B cell (primary cell): ENCODE measurements around the gene ADK. TPM values are rescaled to one million over a fixed set of nuclear protein-coding genes. Genes with fewer than 3 reads are reported as not detected.

ENCODE experiments used
- ATAC-seq: fragments of 200-7000 bp; cut with Tn5 transposase; one replicate; pipeline ENCODE4 v1.10.0; 2021; ENCODE audit warnings: low read depth, mild to moderate bottlenecking, moderate number of reproducible peaks, moderate library complexity
- CTCF ChIA-PET: fragments of 350-600 bp; sonication (Branson Sonifier 250); formaldehyde crosslinking; loops from one replicate; lab custom pipeline; 2021; ENCODE audit warnings: antibody characterized with exemption, inconsistent platforms; lab: Charles Lee
- POLR2A ChIA-PET: fragments of 350-600 bp; sonication (Branson Sonifier 250); formaldehyde crosslinking; loops from one replicate; lab custom pipeline; 2021; ENCODE audit warnings: antibody characterized with exemption; lab: Charles Lee
- DNase-seq: peaks from one replicate; pipeline ENCODE4 v3.0.0; 2013
- H2AFZ ChIP-seq: 2 replicates; pipeline ENCODE4 v1.6.1; 2012; ENCODE audit warnings: mild to moderate bottlenecking, low read depth, low read length; ENCODE audit not compliant: insufficient read depth, poor library complexity, severe bottlenecking
- H3K27ac ChIP-seq, 2 donors: 1 replicate in 1 of 2; 2 replicates in 1 of 2; pipeline ENCODE4 v1.5.1; 2012 to 2013; ENCODE audit warnings: low read length in 2 of 2, mild to moderate bottlenecking in 2 of 2, moderate library complexity in 1 of 2
- H3K27me3 ChIP-seq, 4 experiments: fragments of 200-600 bp in 1 of 4; sonication (generic) in 1 of 4; replicated peaks in 1 of 4; 1 replicate in 2 of 4; 2 replicates in 2 of 4; pipeline versions ENCODE4 v1.6.1 to v1.7.0; 2013 to 2016; ENCODE audit warnings: low read length in 3 of 4, mild to moderate bottlenecking in 2 of 4, mixed read lengths in 1 of 4, moderate library complexity in 1 of 4; ENCODE audit not compliant: insufficient read depth in 4 of 4, control insufficient read depth in 3 of 4; ENCODE audit errors: control extremely low read depth in 1 of 4
- H3K36me3 ChIP-seq, 2 experiments: replicated peaks in 1 of 2; 1 replicate in 1 of 2; 2 replicates in 1 of 2; pipeline versions ENCODE4 v1.6.1 to v1.7.1; 2013; ENCODE audit warnings: low read length in 1 of 2; ENCODE audit not compliant: insufficient read depth in 2 of 2, control insufficient read depth in 1 of 2; ENCODE audit errors: control extremely low read depth in 1 of 2, extremely low read depth in 1 of 2
- H3K4me1 ChIP-seq, 2 donors: fragments of 200-600 bp in 1 of 2; sonication (generic) in 1 of 2; 1 replicate in 1 of 2; 2 replicates in 1 of 2; pipeline versions ENCODE4 v1.5.1 to v1.6.1; 2013 to 2017; ENCODE audit warnings: low read length in 2 of 2; ENCODE audit not compliant: control insufficient read depth in 2 of 2, insufficient read depth in 2 of 2
- H3K4me2 ChIP-seq: replicated peaks from 2 replicates; pipeline ENCODE3; 2012; ENCODE audit warnings: mild to moderate bottlenecking, low read depth, low read length; ENCODE audit not compliant: poor library complexity, severe bottlenecking
- H3K4me3 ChIP-seq, 5 experiments: fragments of 200-600 bp in 1 of 5; sonication (generic) in 1 of 5; 1 replicate in 3 of 5; 2 replicates in 2 of 5; pipeline versions ENCODE4 v1.5.1 to v1.7.0; 2011 to 2016; ENCODE audit warnings: low read length in 4 of 5, mild to moderate bottlenecking in 4 of 5, low read depth in 2 of 5, control low read depth in 1 of 5, moderate library complexity in 1 of 5; ENCODE audit not compliant: insufficient read depth in 1 of 5; ENCODE audit errors: control extremely low read depth in 1 of 5, extremely low read depth in 1 of 5
- H3K79me2 ChIP-seq: fragments of 200-600 bp; sonication (generic); one replicate; pipeline ENCODE4 v1.6.0; 2016; ENCODE audit warnings: low read length; ENCODE audit not compliant: control insufficient read depth, insufficient read depth
- H3K9ac ChIP-seq: fragments of 200-600 bp; sonication (generic); 2 replicates; pipeline ENCODE4 v1.6.1; 2017; ENCODE audit warnings: mild to moderate bottlenecking, low read length, moderate library complexity
- H3K9me3 ChIP-seq, 3 donors: one replicate each; pipeline versions ENCODE4 v1.6.1 to v1.7.1; 2013; ENCODE audit warnings: low read length in 2 of 3; ENCODE audit not compliant: control insufficient read depth in 2 of 3, insufficient read depth in 1 of 3; ENCODE audit errors: control extremely low read depth in 1 of 3
- H4K20me1 ChIP-seq: 2 replicates; pipeline ENCODE4 v1.6.0; 2012; ENCODE audit warnings: mild to moderate bottlenecking, low read length; ENCODE audit not compliant: insufficient read depth, control insufficient read depth, poor library complexity, severe bottlenecking
- H3K27ac Mint-ChIP-seq: one replicate; pipeline ENCODE4 v1.8.0; 2021; ENCODE audit warnings: mixed read lengths
- H3K27me3 Mint-ChIP-seq: one replicate; pipeline ENCODE4 v1.8.0; 2021; ENCODE audit warnings: mixed read lengths
- H3K4me1 Mint-ChIP-seq: one replicate; pipeline ENCODE4 v1.8.0; 2021; ENCODE audit warnings: mixed read lengths
- H3K4me3 Mint-ChIP-seq: one replicate; pipeline ENCODE4 v1.8.0; 2021; ENCODE audit warnings: mixed read lengths
- H3K9me3 Mint-ChIP-seq: one replicate; pipeline ENCODE4 v1.8.0; 2022; ENCODE audit warnings: mixed read lengths; ENCODE audit not compliant: insufficient read depth
- CTCF ChIP-seq: fragments of 200-600 bp; IDR thresholded peaks from one replicate; pipeline ENCODE4 v1.8.0; 2022; ENCODE audit warnings: antibody characterized with exemption, mild to moderate bottlenecking
- EZH2 ChIP-seq: IDR thresholded peaks from 2 replicates; pipeline ENCODE4 v1.6.1; 2012; ENCODE audit warnings: borderline replicate concordance, low read depth, mild to moderate bottlenecking, moderate library complexity, low read length; ENCODE audit not compliant: insufficient read depth, poor library complexity, severe bottlenecking
- WGBS: methylation state at CpG from one replicate; pipeline ENCODE4 v1.1.5; 2013; ENCODE audit warnings: missing lambda C conversion rate; ENCODE audit not compliant: insufficient coverage; 5-methylcytosine and 5-hydroxymethylcytosine counted together
- intact Hi-C: fragments of 100-400 bp; cut with micrococcal nuclease; formaldehyde crosslinking; loops from one replicate; pipeline ENCODE4 v1.10.0; 2022
- polyA plus RNA-seq: library from polyadenylated mRNA; depleted of rRNA; stranded (reverse); fragments of >200 nt; gene quantifications from 2 replicates; pipeline ENCODE4 v1.2.3, GENCODE V29; 2012
- total RNA-seq, 2 donors: library from RNA; stranded (reverse); fragments of 120-200 nt in 1 of 2; gene quantifications; 1 replicate in 1 of 2; 2 replicates in 1 of 2; pipeline versions ENCODE4 v1.2.3 to v1.2.4, GENCODE V29; 2013 to 2022

The ADK gene
- total and polyA plus RNA-seq, 2 donors (not counting 1 experiment from before 2014, with no cell fraction given): 37.2 to 52.6 TPM

GRCh38 chr10:74585231-74586087, 434.4 kb downstream of the ADK start:
- H3K27ac ChIP-seq: peak overlapping the region; percentile 55 to 65
- intact Hi-C loops: loop anchor here (5.0 to 10.0 kb wide), 2 partner anchors 51 to 242 kb away; partner anchors contain the start of gene KAT6B
- no peaks in the 10 kb centered on the region for H3K79me2 ChIP-seq
- H3K27me3 Mint-ChIP-seq: no peaks in the 10 kb centered on the region
- H3K4me1 ChIP-seq: peaks cover 23 to 31% of the 10 kb centered on the region in 2 donors
- H2AFZ ChIP-seq: peak overlapping the region; percentile 24
- peak overlapping the region in 4 of 5 experiments; percentile 3 to 48 (median 14) for H3K4me3 ChIP-seq
- no peaks in the 10 kb centered on the region for H3K27me3 ChIP-seq
- H3K9me3 ChIP-seq: no peaks in the 10 kb centered on the region
- H3K9ac ChIP-seq: peak overlapping the region; percentile 40
- peak overlapping the region; percentile 67 for H3K4me3 Mint-ChIP-seq
- peaks cover 1 to 8% of the 10 kb centered on the region in 2 experiments for H3K36me3 ChIP-seq
- CTCF ChIA-PET: no interaction called here
- H3K27ac Mint-ChIP-seq: peak overlapping the region; percentile 83
- peaks cover 56% of the 10 kb centered on the region for H3K4me1 Mint-ChIP-seq
- TF ChIP-seq EZH2 (no peak), CTCF (no peak)
- peaks cover 4% of the 10 kb centered on the region for H3K9me3 Mint-ChIP-seq
- DNase-seq: peak; percentile 62
- ATAC-seq: peak; percentile 56
- POLR2A ChIA-PET: no interaction called here
- 3% methylated on average over 5 of the region's 8 CpGs for WGBS
- H4K20me1 ChIP-seq: peaks cover 5% of the 10 kb centered on the region
- peak overlapping the region; percentile 65 for H3K4me2 ChIP-seq
